Fibroblast of the aortic adventitia (primary cell): ENCODE measurements around the gene DUSP2. TPM values are rescaled to one million over a fixed set of nuclear protein-coding genes. Genes with fewer than 3 reads are reported as not detected.

Source experiments
- DNase-seq: peaks from one replicate; pipeline ENCODE4 v3.0.0-alpha.2; 2010; ENCODE audit warnings: low read depth
- H3K4me3 ChIP-seq: 2 replicates; pipeline ENCODE4 v1.5.1; 2011; ENCODE audit warnings: low read depth, mild to moderate bottlenecking, control low read depth, low read length, moderate library complexity
- total RNA-seq: library from RNA; depleted of rRNA; stranded (reverse); fragments of >200 nt; gene quantifications from 2 replicates; pipeline ENCODE4 v1.2.3, GENCODE V29; 2012; ENCODE audit warnings: low replicate concordance
- TF ChIP-seq, protein P1 (sequence below): IDR thresholded peaks from 2 replicates; pipeline ENCODE4 v1.5.1; 2011; ENCODE audit warnings: mild to moderate bottlenecking, low read length, control low read depth, inconsistent platforms; ENCODE audit not compliant: insufficient read depth

DUSP2 gene
- total RNA-seq, 1 donor = 0.36 TPM

DNA sequence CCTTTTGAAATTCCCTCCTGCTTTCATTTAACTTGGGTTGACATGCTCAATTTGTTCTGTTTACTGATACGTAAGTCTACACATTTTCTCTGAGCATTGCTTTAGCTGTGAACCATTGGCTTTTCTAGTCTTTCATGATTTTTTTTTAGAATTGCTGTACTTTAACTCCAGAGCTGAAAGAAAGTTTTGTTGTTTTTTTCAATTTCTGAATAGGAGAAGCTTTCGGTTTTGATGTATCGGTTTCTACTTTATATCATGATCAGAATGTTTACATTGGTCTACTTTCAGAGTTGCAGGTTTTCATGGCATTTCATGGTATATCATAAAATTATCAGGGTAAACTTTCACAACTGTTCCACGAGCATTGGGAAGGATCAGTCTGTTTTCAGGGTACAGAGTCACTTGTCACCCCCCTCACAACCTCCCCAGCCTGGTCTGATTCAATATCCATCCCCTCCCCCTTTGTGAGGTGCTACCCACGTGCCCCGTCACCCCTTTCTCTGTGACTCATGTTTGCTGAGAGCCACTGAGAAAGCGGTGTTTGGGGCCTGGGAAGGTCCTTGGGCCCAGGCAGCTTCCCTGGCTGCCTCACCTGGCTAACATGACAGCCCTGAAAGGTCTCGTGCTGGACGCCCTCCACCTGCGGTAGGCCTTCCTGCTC is 14.0 kb downstream of the DUSP2 start:
- TF ChIP-seq, protein P1, sequence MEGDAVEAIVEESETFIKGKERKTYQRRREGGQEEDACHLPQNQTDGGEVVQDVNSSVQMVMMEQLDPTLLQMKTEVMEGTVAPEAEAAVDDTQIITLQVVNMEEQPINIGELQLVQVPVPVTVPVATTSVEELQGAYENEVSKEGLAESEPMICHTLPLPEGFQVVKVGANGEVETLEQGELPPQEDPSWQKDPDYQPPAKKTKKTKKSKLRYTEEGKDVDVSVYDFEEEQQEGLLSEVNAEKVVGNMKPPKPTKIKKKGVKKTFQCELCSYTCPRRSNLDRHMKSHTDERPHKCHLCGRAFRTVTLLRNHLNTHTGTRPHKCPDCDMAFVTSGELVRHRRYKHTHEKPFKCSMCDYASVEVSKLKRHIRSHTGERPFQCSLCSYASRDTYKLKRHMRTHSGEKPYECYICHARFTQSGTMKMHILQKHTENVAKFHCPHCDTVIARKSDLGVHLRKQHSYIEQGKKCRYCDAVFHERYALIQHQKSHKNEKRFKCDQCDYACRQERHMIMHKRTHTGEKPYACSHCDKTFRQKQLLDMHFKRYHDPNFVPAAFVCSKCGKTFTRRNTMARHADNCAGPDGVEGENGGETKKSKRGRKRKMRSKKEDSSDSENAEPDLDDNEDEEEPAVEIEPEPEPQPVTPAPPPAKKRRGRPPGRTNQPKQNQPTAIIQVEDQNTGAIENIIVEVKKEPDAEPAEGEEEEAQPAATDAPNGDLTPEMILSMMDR = no peak
- DNase-seq = no peak

DNA sequence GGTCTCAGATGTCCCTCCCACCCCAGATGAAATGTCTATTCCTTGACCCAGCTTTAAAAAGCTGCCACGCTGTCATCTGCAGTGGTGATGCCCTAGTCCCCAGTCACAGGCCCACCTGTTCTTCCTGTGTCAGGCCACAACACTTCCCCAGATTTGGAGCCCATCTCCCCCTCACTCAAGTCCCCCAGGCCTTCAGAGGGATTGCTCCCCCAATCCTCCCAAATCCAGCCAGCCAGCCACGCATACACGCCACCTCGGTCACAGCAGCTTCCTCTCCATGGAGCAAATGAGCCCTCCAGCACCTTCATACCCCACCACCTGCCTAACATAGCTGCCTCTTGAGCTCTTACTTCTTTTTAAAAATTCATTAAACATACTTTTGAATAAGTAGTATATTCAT is 14.8 kb downstream of the DUSP2 start:
- no peak for DNase-seq
- no peak overlapping the region for H3K4me3 ChIP-seq
- TF ChIP-seq, protein P1 = no peak

More for the DNA sequence above, 14.0 kb downstream of the DUSP2 start:
- H3K4me3 ChIP-seq = no peak overlapping the region

DNA sequence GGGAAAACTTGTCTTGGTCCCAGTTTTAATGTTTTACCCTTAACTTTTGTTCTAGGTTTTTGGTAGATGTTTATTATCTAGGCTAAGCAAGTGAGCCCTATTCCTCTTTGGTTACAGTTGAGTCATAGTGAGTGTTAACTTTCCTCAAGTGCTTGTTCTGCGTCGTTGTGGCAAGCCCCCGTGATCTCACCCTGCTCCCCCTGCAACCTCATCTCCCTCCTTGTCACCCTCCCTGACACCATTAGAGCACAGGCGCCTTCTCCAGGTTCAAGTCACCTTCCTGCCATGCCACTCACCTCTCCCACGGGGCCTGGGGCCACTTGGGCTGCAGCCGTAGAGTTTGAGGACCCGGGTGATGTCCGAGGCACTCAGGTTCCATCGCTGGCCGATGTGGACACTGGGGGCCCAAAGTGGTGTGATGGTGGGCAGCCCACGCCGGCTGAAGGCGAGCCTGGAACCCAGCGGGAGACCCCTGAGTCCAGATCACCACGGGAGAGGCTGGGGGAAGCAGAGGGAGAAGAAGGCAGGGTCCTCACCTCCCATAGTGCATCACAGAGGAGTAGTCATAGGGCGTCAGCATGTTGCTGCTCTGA is 15.6 kb downstream of the DUSP2 start:
- TF ChIP-seq, protein P1 = no peak
- no peak for DNase-seq
- no peak overlapping the region for H3K4me3 ChIP-seq

DNA sequence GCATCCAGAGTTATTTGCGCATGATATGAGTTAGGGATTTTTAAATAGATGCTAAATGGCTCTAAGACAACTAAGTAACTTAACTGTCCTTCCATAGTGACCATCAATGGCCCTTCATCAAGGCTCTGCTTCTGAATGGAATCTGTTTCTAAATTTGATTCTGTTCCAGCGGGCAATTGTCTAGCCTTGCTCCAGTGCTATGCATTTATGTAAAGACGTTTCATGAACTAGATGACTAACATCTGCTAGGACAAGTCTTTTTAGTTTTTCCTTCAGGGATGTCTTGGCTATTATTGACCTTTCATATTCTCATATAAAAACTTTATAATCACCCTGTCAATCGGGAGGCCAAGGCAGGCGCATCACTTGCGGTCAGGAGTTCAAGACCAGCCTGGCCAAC is 16.8 kb downstream of the DUSP2 start:
- TF ChIP-seq, protein P1 = no peak
- DNase-seq = no peak
- H3K4me3 ChIP-seq = no peak overlapping the region

DNA sequence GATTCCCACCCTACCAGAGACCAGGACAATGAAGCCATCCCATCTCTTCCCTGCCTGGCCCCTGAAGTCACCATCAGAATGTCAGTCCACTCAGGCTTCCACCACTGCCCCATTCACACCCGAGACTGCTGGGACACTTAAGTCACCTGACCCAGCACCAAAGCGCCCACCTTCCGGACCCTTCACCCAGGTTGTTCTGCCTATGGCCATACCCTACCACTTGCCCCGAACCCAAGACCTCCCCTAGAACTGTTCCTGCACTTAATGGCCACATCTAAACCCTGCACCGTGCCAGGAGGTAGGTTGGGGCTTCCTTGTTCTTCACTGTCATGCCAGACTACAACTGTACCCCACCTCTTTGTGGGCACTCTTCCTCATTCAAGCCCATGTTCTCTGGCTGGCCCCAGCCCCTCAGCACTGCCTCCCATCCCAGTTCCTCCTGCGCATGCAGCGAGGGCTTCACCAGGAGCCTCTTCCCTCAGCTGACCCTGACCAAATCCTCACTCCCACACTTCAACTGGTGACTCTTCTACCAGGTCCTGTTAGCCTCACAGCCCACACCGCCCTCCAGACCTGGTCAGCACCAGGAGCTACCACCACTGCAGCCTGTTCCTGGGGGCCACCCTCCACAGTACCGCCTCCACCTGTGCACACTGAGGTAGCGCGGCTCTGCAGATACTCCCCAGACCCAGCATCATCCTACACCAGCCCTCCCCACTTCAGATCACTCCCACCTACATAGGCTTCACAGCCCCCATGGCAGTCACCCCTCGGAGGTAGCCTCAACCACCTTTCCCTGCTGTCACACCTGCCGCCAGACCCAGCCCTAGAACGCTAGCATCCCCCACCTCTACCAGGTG is 20.6 kb downstream of the DUSP2 start:
- DNase-seq = no peak
- no peak overlapping the region for H3K4me3 ChIP-seq
- TF ChIP-seq, protein P1 = no peak

DNA sequence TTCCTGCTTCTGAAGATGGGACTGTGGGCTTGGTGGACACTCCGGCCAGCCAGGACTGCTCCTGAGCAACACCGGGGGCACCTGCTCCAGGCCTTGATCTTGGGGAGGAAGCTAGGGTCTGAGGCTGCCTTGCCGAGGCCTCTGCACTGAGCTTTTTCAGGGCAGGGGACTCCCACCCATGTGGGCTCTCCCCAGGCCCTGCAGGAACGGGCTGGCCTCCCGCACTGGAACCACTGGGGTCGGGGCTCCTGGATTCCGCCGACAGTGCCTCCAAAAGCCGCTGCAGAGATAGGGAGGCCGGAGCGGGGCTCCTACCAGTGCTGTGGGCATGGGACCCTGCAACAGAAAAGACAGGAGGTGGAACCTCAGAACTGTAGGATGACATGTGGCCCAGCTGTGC is 21.3 kb downstream of the DUSP2 start:
- no peak for DNase-seq
- TF ChIP-seq, protein P1 = no peak
- H3K4me3 ChIP-seq = no peak overlapping the region
